WTC11 (cell line): ENCODE results near the gene GAS6.

Experiments used
- ATF6 ChIP-seq: sonication (generic); formaldehyde crosslinking; IDR thresholded peaks from 2 replicates; pipeline ENCODE4 v1.8.1; 2023; ENCODE audit warnings: mild to moderate bottlenecking, missing genetic modification reagents
- CREB1 ChIP-seq: sonication (generic); formaldehyde crosslinking; IDR thresholded peaks from 2 replicates; pipeline ENCODE4 v1.8.0; 2023; ENCODE audit warnings: mild to moderate bottlenecking, missing genetic modification reagents
- CTCF ChIP-seq: fragments of 200-600 bp; IDR thresholded peaks from 2 replicates; pipeline ENCODE4 v1.8.0; 2022; ENCODE audit warnings: antibody characterized with exemption
- ESRRA ChIP-seq: sonication (generic); formaldehyde crosslinking; IDR thresholded peaks from 2 replicates; pipeline ENCODE4 v1.8.1; 2022; ENCODE audit warnings: mild to moderate bottlenecking, missing genetic modification reagents, borderline replicate concordance
- FOXP1 ChIP-seq: sonication (generic); formaldehyde crosslinking; IDR thresholded peaks from 2 replicates; pipeline ENCODE4 v1.8.0; 2022; ENCODE audit warnings: missing genetic modification reagents, mild to moderate bottlenecking, moderate library complexity, borderline replicate concordance
- IRF2 ChIP-seq: sonication (generic); formaldehyde crosslinking; IDR thresholded peaks from 2 replicates; pipeline ENCODE4 v1.8.0; 2022; ENCODE audit warnings: low read depth, missing genetic modification reagents, borderline replicate concordance
- JUN ChIP-seq: sonication (generic); formaldehyde crosslinking; IDR thresholded peaks from 2 replicates; pipeline ENCODE4 v1.8.0; 2023; ENCODE audit warnings: mild to moderate bottlenecking, missing genetic modification reagents
- USF1 ChIP-seq: sonication (generic); formaldehyde crosslinking; IDR thresholded peaks from 2 replicates; pipeline ENCODE4 v1.8.0; 2022; ENCODE audit warnings: mild to moderate bottlenecking, missing genetic modification reagents
- TF ChIP-seq, protein P1 (sequence below): sonication (generic); formaldehyde crosslinking; conservative IDR thresholded peaks from 2 replicates; pipeline ENCODE4 v1.8.1; 2022; ENCODE audit warnings: mild to moderate bottlenecking, missing genetic modification reagents

GRCh38 chr13:113835461-113836270 lies 28.2 kb downstream of the GAS6 start:
- TF ChIP-seq CTCF (no peak), USF1 (CRISPR knock-in tag) (no peak), CREB1 (CRISPR knock-in tag) (no peak), JUN (CRISPR knock-in tag) (no peak), IRF2 (CRISPR knock-in tag) (no peak), ESRRA (CRISPR knock-in tag) (no peak), FOXP1 (CRISPR knock-in tag) (no peak), ATF6 (no peak)
- TF ChIP-seq, protein P1, sequence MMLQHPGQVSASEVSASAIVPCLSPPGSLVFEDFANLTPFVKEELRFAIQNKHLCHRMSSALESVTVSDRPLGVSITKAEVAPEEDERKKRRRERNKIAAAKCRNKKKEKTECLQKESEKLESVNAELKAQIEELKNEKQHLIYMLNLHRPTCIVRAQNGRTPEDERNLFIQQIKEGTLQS (CRISPR knock-in tag) = no peak
